Sciatic nerve (tissue), 2 donors: ENCODE measurements around the gene MAP2. TPM values are rescaled to one million over a fixed set of nuclear protein-coding genes. Genes with fewer than 3 reads are reported as not detected.

Experiments
- ATAC-seq: fragments of 200-7000 bp; cut with Tn5 transposase; one replicate; pipeline ENCODE4 v1.9.1; 2020; ENCODE audit warnings: mild to moderate bottlenecking, moderate library complexity
- DNase-seq: peaks from one replicate; pipeline ENCODE4 v3.0.0-alpha.2; 2020; ENCODE audit warnings: low spot score
- intact Hi-C: fragments of 100-400 bp; cut with DNase I; formaldehyde crosslinking; loops from one replicate; pipeline ENCODE4 v1.14.2; 2022
- total RNA-seq: library from RNA; stranded (reverse); fragmentation: NEBNext Ultra II Directional; extraction: Animal tissue kit (Norgen Biotek cat#: 25700); gene quantifications from one replicate; pipeline ENCODE4 v1.2.1, GENCODE V29; 2021
- donor health status: DM: no; HTN: no; CAD: no.
- donor health status: DM: no; HTN: no; CAD: no.

The MAP2 gene
- total RNA-seq, 1 donor from 2014 or later = 41.9 TPM

DNA sequence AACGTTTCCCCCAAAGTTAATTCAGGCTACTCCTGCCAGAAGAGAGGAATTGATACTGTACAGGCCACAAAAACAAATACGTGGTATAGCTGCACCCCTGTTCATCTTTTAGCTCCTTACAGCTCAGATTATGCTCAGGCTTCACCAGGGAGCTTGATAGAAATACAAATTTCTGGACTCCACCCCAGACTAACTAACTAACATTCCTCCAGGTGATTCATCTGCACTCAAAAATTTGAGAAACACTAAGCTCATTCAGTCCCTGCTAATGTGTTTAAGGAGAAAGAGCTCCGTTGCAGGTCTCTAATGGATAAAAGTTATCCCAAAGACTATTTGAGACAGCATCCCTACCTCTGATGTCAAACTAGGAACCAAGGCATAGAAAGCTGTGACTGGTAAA, 311.0 kb downstream of the MAP2 start:
- no peak for DNase-seq
- ATAC-seq = no peak
- intact Hi-C loops = no loop called here

DNA sequence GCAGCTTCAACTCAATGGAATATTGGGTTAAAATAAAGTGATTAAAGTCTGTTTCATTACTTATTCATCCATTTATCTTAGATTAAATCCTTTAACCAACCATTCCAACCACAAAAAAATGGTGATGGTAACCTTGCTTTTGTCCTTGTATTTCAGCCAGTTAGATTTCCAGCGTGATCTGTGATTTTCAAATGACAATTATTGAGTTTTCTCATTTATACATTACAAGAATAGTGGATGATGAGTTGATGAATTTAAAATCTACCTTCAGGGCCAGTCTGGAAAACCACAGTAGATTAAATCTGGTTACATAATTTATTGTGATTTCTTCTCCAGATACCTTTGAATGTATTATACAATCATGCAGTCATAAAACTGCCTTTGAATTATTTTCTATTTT, 318.1 kb downstream of the MAP2 start:
- intact Hi-C loops = no loop called here
- DNase-seq = no peak
- ATAC-seq = no peak

DNA sequence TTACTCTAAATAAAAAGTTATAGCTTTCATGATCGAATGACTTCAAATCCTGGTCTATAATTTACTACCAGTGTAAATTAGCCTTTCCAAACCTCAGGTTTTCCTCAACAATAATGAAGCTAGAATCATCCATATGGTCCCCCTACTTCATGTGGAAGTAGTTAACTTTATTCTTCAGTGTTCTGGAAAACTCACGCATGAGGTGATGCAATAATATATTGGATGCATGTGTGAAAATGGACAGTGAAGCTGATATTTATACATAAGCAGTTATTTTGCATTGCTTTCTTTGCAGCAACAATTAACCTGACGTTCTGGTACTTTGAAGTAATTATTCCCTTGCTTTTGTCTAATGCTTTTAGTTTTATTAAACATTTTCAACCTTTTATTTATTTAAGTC, 329.2 kb downstream of the MAP2 start:
- intact Hi-C loops = no loop called here

DNA sequence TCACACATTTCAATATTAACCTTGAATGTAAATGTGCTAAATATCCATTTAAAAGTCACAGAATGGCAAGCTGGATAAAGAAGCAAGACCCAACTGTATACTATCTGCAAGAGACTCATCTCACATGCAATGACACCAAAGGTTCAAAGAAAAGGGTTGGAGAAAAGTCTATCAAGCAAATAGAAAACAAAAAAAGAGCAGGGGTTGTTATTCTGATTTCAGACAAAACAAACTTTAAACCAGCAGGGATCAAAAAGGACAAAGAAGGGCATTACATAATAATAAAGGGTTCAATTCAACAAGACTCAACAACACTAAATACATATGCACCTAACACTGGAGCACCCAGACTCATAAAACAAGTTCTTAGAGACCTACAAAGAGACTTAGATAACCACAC, 333.3 kb downstream of the MAP2 start:
- ATAC-seq (no peak), DNase-seq (no peak)
- intact Hi-C loops = no loop called here

More for the DNA sequence above, 329.2 kb downstream of the MAP2 start:
- ATAC-seq (no peak), DNase-seq (no peak)

DNA sequence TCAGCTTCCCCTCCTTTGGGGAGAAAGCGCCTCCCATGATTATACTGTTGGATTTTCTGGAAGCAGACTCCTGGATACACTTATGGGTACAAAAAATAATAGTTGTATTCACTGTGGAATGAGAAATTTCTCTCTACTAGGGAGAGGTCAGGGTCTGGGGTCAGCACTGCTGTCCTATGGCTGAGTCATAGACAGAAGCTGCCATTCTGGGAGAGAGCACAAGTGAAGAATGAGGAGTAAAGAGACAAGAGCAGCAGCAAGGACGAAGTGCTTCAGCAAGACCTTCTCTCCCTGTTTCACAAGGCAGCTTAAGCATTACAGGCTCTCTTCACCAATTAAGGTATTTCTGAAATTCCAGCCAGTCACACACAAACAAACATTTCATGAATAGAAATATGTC, 337.7 kb downstream of the MAP2 start:
- intact Hi-C loops = no loop called here
- no peak for DNase-seq
- ATAC-seq = no peak

DNA sequence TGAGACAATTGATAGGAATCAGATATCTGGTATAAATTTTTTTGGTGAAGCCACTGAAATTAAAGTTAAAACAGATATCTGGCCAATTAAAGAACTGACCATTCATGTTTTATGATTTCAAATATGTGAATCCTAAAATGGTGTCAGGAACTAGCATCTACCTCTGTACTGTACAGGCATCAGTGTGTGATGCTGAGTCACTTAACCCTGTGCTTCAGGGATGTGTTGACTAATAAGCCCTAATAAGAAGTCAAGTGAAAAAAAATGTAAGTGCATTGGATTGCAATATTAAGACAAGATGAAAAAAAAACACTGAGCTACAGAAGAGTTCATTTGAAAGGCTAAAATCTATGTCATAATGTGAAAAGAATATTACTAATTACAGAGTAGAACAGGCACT, 338.7 kb downstream of the MAP2 start:
- DNase-seq = no peak

DNA sequence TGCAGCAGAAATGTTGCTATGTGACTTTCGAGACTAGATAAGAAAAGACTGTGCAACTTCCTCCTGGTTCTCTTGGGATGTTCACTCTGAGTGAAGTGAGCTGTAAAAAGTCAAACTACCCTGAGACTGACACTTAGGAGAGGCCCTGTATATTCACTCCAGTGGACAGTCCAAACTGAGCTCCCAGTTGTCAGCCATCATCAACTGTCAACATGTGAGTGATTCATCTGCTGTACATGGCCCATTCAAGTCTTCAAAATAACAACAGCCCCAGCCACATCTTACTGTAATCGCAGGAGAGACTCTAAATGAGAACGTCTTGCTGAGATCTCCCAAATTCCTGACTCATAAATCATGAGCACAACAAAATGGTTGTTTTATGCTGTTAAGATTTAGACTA, 339.3 kb downstream of the MAP2 start:
- no peak for DNase-seq
- ATAC-seq = no peak
- intact Hi-C loops = no loop called here

More for the DNA sequence above, 338.7 kb downstream of the MAP2 start:
- no peak for ATAC-seq
- intact Hi-C loops = no loop called here

DNA sequence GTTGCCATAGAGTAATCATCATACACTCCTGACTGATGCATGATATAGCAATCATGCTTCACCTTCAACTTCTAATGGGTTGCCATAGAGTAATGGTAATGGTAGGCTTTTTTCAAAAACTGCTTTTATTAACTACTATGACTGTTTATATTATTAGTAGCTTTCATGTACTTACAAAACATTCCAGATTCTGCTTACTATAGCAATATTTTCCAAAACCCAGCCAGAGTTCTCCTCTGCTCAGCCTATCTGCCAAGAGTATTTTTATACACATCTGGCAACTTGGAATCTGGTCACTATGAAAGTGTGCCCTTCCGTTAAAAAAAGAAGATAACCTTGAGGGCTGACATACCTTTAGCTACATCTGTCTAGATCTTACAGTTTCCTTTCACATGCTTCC, 342.8 kb downstream of the MAP2 start:
- intact Hi-C loops = loop anchor here (5.0 kb wide), 1 partner anchor 111 kb away; no protein-coding TSS in a partner anchor
- ATAC-seq = no peak
- no peak for DNase-seq

DNA sequence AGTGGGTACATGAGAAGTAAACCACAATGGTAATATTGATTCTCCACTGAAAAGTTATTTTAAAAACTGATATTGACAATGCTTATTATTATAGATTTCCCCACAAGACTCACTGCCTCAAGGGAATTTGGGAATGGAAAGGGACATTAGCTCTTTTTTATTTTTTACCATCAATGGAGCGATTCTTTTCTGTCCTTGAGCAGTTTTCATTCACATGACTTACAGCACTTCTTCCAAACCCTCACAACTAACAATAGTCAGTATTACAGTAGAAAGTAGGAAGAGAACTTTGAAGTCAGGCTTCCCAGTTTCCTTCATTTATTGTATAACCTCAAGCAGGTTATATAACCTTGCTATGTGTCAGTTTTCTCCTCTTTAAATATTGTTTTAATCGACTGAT, 343.5 kb downstream of the MAP2 start:
- DNase-seq (no peak), ATAC-seq (no peak)
- intact Hi-C loops = loop anchor here (5.0 kb wide), 1 partner anchor 110 kb away; no protein-coding TSS in a partner anchor

DNA sequence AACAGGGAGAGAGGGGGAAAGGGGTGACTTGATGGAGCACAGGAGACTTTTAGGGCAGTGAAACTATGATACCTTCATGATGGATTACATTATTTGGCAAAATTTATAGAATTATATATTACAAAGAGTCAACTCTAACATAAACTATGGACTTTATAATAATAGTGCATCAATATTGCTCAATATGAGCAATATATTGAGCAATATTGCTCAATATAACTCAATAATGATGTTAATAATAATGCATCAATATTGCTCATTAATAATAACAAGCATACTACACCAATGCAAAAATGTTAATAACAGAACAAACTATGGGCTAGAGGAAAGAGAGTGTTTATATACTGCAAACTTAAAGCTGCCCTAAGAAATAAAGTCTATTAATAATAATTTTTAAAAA, 344.7 kb downstream of the MAP2 start:
- intact Hi-C loops = loop anchor here (5.0 kb wide), 1 partner anchor 109 kb away; no protein-coding TSS in a partner anchor
- DNase-seq (no peak), ATAC-seq (no peak)

DNA sequence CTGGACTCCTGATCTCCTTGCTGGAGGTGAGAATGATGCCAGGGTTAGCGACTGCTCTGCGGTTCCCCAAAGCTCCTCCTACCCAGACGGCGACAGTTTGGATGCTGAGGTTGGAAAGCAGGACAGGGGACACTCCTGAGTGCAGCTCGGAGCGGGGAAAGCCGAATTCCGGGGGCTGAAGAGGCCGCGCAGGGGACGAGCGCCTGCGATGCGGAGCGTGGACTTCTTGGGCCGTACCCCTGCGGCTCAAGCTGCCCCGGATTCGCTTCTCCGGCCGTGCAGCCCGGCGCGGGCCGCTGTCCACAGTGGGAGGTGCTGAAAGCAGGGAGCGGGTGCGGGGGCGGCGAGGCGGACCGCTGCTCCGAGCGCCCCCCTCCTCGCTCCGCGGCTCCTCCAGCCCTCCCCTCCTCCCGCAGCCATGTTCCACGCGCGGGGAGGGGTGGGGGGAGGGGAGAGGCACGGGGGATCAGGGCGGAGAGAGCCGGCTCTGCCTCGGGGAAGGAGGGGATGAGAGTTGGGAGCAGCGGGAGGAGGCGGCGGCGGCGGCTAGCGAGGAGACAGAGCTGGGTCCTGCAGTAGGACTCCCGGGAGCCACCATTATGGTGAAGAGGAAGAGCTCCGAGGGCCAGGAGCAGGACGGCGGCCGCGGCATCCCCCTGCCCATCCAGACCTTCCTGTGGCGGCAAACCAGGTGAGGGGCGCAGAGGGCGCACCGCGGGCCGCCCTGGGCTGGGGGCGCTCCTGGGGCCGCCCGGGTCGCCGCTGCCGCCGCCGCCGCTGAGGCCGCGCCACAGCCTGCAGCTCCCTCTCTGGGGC, 347.8 kb downstream of the MAP2 start, which contains the start of gene UNC80:
TSS of gene UNC80 (plus strand) at position 359 of the 816 bp plus-strand sequence. CDS start at position 600, 241 bp downstream.
- DNase-seq = peak; percentile 77
- peak; percentile 83 for ATAC-seq
- intact Hi-C loops = no loop called here

DNA sequence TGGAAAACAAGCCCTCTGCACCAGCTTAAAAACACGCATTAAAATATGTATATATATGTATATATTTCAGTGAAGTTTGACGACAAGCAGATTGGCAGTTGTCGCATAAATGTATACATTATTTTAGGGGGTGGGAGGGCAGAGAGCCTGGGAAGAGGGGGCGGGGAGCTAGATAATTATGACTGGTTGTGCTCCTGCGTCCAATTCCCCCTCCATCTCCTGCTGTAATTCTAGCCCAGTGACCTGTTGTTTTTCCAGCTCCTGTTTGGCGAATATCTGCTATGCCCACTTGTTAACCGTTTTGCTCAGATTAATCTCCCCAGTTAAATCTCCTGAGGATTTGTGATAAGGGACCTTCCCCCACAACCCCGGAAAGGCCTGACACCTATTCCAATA, 348.4 kb downstream of the MAP2 start:
- intact Hi-C loops = no loop called here
- DNase-seq (no peak), ATAC-seq (no peak)

DNA sequence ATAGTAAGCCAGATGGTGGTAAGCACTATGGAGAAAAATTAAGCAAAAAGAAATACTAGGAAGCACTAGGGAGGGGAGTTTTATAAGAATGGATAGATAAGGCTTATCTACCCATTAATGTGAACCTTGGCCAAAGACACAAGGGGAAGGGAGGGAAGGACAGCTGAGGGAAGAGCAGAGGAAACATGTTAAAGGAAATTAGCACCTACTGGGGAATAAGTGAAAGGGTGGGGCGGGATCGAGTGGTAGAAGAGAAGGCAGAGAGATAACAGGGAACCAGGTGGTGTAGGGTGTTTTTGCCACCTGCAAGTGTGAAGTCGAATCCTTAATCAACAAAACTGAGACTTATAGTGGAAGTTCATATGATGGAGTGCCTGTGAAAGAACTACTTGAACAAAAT, 349.5 kb downstream of the MAP2 start:
- no peak for ATAC-seq
- intact Hi-C loops = no loop called here
- DNase-seq = no peak
